ENCODE measurements around the gene ZBTB21.

DNA sequence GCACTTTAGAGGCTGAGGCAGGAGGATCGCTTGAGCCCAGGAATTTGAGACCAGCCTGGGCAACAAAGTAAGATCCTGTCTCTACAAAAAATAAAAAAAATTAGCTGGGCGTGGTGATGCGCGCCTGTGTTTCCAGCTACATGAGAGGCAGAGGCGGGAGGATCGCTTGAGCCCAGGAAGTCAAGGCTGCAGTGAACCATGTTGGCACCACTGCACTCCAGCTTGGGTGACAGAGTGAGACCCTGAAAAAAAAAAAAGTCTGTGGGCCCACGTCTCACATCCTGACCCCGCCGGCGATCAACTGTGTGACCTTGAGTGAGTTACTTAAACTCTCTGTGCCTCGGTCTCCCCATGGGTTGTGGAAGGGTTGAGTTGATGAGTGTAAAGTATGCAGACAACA is 12.7 kb upstream of the ZBTB21 start:
- TF ChIP-seq U2AF2 (optimal IDR thresholded peaks at IDR 0.05; ENCODE audit: low read depth, low read length), result no peak
- no peak for TF ChIP-seq RBFOX2 (IDR thresholded peaks at IDR 0.05; ENCODE audit: low read depth, low read length)
- no peak for TF ChIP-seq SP1 (CRISPR knock-in tag; IDR thresholded peaks at IDR 0.05)
- no peak for TF ChIP-seq TARDBP (IDR thresholded peaks at IDR 0.05)
- TF ChIP-seq HMGN3 (IDR thresholded peaks at IDR 0.05; ENCODE audit: borderline replicate concordance, extremely low read depth, insufficient read length, low read depth, low read length), result no peak
- TF ChIP-seq EP300 (IDR thresholded peaks at IDR 0.05; ENCODE audit: low read length), result no peak
- TF ChIP-seq FOXA1 (IDR thresholded peaks at IDR 0.05; ENCODE audit: borderline replicate concordance), result no peak
- no peak for TF ChIP-seq EZH2 (IDR thresholded peaks at IDR 0.05; ENCODE audit: borderline replicate concordance, low read depth, low read length)
- no peak for TF ChIP-seq CREB1 (IDR thresholded peaks at IDR 0.05)
- TF ChIP-seq CREB1 (CRISPR knock-in tag; IDR thresholded peaks at IDR 0.05), result no peak

Measured in K562 (cell line).